GM18508 (cell line): Measurements from ENCODE around the gene ZIK1.

Source experiments
- ATAC-seq: cut with Tn5 transposase; IDR thresholded peaks from one replicate; pipeline ENCODE4 v1.9.1; 2021; ENCODE audit warnings: moderate number of reproducible peaks; ENCODE audit not compliant: insufficient read depth, unreplicated experiment

ZIK1 gene

DNA sequence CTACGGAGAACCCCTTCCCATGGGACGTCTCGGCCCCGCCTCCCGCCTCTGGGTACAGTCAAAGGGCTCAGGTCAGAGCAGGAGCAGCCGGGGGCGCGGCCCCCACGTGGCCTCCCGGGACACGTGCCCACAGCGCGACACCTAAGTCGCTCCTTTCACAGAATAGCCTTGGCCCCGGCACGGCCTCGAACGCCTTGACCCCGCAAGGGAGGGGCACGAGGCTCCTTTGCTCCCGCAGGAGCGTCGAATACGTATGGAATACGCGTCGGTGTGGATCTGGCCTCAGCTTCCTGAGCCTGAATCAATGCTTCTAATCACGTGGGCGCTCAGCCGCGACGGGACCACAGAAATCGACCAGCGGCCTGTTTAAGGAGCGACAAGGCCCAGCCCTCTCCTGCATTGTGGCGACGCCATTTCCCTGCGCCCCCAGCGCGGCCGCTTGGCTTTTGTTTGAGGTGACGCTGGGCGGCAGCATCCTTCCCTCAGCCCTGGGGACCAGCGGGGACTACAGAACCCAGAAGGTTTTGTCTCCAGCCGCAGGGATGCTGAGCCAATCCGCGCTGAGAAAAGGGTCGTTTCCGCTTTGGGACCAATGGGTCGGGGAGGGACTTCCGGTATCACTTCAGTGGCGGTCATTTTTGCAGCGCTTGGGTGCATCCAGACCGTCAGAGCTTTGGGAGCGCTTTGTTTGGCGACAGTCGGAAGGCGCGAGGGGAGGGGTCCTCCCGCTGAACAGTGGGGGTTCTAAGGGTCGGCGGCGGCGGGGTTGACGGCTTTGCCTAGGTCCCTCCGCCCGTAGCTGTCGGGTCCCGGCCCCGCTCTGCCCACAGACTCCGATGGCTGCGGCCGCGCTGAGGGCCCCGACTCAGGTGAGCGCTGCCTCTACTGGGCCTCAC, at the start of gene ZIK1:
ZIK1 (plus strand) TSS at position 625 of the 896 bp plus-strand sequence; CDS start at position 837, 212 bp downstream.
- ATAC-seq = peak; percentile 68

DNA sequence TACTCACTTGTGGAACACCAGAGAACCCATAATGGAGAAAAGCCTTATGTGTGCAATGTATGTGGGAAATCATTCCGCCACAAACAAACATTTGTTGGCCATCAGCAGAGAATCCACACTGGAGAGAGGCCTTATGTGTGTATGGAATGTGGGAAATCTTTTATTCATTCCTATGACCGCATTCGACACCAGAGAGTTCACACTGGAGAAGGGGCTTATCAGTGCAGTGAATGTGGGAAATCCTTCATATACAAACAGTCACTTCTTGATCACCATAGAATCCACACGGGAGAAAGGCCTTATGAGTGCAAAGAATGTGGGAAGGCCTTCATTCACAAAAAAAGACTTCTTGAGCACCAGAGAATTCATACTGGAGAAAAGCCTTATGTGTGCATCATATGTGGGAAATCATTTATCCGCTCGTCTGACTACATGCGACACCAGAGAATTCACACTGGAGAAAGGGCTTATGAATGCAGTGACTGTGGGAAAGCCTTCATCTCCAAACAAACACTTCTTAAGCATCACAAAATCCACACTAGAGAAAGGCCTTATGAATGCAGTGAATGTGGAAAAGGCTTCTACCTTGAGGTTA, 45.9 kb upstream of the ZIK1 start:
- no peak for ATAC-seq

DNA sequence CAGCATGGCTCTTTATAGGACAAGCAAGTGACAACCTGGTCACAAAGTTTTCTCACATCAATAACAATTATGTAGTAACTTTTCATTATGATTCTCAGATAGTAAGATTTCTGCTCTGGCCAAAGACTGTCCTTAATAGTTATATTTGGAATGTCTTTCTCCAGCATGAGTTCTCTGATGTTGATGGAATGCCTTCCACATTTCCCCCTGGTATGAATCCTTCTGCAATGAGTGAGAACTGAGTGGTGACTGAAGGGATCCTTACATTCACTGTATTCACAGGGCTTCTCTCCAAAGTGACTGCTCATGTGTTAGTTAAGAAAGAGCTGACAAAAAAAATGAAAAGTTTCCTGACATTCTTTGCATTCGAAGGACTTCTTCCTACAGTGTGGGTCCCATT, 37.4 kb upstream of the ZIK1 start:
- no peak for ATAC-seq

GRCh38 chr19:57552432-57552831, 31.5 kb upstream of the ZIK1 start:
- no peak for ATAC-seq

DNA sequence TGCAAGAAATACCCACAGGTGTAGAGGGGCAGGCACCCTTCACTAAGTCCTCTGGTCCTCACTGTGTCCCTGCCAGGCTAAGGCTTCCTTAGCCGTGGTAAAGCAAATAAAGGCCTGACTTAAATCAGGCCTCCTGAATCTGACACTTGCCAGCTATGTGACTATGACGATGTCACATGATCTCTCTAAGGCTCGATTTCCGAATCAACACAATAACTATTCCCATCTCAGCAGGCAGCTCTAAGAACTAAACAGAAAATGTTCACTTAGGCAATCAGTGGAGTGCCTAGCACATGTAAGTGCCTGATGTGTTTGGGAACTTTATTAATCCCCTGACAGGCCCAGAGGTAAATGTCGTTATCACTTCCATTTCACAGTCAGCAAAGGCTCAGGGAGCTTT, 26.3 kb upstream of the ZIK1 start:
- ATAC-seq = no peak

GRCh38 chr19:57558525-57558924, 25.4 kb upstream of the ZIK1 start:
- ATAC-seq = no peak

DNA sequence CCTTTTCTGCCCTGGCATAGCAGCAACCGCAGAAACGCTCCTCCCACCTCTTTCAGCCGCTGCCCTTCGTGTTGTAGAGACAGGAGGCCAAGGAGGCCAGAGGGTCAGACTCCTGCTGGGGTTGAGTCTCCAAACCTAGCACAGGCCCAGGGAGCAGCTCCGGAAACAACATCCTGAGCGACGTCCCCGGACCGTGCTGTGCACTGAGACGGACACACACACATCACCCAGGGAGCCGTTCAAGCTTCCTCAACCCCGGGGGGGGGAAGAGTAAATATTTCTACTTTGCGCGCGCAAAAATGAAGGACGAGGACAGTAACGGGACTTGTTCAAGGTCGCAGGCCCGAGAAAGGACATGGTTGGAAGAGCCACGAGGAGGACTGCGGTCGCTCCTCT, 24.9 kb upstream of the ZIK1 start:
- no peak for ATAC-seq

DNA sequence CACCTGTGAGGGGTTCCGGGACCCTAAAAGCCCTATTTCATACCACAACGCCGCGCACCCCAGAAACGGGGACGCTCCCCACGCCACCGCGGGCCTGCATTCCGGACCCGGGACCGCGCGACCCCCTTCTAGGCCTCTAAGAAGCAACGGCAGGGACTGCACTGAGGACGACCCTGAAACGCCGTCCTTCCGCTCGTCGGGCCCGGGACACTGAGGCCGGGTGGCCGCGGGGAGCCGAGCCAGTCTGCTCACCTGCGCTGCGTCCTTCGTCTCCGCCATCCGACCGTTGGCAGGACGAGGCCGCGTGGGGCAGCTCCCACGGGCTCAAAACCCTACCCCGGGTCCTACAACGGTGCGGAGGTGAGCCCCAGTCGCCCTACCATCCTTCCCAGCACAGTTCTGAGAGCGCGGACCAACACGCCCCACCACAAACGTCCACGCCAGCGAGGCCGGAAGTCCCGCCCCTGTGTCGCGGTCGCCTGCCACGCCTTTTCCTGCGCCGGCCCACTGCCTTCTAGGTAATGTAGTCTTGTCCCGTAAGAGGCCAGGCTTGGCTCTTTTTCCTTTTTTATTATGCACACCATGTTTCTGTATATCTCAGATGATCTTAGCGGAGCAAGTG, 24.4 kb upstream of the ZIK1 start, which contains the start of gene ZNF550:
ZNF550 (minus strand) TSS at position 460 of the 622 bp plus-strand sequence; CDS start at position 279, 181 bp downstream.
- no peak for ATAC-seq

DNA sequence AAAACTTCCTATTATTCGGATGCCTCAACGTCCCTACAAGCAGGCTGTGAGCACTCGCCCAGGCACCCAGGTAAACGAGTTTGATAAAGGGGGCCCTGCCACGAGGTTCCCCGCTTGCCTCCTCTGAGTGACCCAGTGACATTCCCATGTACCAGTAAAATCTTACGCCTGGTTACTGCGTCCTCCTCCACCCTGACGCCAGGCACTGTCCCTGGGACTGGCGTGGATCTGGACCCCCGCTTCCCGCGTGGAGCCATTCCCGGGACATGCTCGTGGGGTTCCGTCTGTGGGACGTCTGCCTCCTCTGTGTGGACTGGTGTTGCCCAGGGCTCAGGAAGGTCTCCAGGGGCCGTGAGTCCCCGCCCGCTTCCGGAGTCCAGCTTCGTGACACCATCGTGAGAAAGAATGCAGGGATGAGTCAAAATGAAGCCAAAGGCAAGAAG, 23.9 kb upstream of the ZIK1 start:
- ATAC-seq = no peak

GRCh38 chr19:57563547-57563946, 20.4 kb upstream of the ZIK1 start:
- no peak for ATAC-seq

DNA sequence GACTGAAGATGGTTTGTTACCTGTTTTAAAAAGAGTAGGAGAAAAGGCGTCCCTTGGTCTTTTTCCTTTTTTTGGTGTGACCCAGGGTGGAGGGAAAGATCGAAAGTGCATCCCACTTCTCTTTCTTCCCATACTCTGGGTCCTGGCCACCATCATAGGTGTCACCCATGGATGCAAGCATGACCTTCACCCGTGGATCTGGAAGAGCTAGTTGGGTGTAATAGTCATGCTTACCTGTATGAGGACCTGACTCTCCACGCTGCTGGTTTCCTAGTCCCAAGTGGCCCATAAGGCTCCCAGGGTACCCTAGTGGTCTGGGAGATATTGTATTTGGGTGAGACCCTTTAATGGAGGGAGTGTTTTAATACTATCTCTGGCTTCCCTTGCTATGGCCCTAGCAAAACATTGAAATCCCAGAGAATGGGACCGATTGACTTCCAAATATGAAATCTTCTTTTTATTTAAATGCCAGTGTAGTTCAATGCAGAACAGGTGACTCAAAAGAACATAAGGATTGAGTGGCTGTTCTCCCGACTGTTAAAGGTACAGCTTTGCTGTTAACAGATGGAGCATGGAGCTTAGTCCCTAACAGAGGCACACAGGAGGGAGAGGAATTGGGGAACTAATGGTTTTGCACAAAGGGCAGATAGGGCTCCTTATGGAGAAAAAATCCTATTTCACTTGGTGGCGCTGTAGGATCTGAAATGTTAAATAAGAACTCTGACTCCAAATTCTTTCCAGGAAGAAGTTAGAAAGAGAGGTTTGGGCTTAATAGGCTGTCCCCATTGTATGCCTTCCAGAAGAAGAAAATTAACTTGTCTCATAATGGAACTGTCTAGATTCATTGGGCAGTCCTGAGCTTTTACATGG, 17.3 kb upstream of the ZIK1 start:
- ATAC-seq = no peak

DNA sequence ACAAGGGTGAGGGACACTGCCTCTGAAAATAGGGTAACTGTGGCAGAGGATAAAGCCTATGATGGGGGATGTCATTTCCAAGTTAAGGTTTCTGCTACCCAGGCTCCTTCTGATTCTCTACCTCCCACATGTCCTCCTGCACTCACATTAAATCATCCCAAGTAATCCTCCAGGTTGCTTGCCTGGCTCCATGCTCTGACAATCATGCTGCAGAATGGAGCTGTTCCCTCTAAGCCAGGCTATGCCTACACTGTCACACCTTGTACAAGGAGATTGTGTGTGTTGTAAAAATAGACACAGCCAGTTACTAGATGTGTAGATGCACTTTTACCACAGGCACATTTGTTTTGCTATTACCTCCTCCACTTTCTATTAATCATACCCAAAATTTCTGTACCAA, 13.2 kb upstream of the ZIK1 start:
- ATAC-seq = no peak

GRCh38 chr19:57572415-57572947, 11.5 kb upstream of the ZIK1 start:
- ATAC-seq = no peak

GRCh38 chr19:57576661-57577060, 7.3 kb upstream of the ZIK1 start:
- ATAC-seq = no peak

DNA sequence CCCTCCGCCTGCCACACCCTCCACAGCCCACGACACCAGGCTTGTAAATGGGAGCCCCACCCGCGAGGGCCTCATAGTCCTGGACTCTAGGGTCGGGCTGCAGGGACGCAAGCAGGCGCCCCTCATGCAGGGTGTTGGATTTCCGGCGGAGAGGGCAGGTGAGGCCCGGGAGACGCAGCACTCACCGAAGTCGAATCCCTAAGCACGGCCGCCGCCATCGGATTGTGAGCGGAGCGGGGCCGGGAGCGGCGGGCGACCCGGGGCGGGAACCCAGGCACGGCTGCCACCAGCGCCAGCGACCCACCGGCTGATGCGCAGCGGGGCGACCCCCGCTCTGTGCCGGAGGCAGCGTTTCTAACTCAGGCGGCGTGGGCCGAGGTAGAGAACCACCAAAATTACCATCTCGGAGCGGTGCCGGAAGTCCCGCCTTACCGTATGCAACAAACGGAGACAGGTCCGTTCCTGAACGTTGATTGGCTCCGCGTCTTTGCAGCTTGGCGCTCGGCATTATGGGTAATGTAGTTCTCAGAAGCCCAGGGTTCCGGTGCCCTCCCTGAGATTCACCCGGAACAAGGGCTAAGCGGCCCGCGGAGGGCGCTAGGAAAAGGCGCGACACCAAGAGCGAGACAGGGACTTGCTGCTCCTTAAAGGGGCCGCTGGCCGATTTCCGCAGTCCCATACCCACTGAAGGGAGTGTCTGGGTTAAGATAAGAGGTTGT, 5.3 kb upstream of the ZIK1 start, which contains the start of gene ZNF416:
ZNF416 (minus strand) TSS at position 425 of the 719 bp plus-strand sequence; CDS start at position 218, 207 bp downstream.
- ATAC-seq = peak; percentile 94

GRCh38 chr19:57583104-57583520, 833 bp upstream of the ZIK1 start:
- ATAC-seq = no peak

- no peak for ATAC-seq
Measured at GRCh38 chr19:57587529-57587928, 3.6 kb downstream of the ZIK1 start.

- no peak for ATAC-seq
Measured at GRCh38 chr19:57599377-57599760, 15.4 kb downstream of the ZIK1 start.

DNA sequence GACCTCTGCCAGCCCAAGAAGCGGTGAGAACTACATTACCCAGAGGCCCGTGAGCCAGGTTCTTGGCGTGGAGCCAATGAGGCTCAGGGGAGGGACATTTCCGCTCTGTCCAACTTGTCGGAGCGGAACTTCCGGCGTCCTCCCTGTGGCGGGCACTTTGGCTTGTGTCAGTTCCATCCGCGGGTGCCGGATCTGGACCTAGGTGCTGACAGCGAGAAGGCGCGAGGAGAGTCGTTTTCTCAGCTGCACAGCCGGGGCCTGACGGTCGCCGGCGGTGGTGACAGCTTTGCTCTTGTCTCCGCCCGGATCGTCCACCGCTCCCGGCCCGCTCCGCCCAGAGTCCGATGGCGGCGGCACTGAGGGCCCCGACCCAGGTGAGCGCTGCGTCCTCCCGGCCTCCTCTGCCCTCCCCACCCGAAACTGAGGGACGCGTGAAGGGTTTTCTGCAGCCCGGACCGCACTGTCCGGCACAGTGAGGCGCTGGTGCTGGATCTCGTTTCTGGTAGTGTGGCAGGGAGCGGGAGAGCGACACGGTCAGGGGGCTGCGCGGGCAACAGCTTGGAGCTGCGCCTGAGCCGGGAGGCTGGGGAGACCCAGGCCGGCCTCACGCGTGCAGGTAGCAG, 15.9 kb downstream of the ZIK1 start, which contains the start of gene ZNF530:
ZNF530 (plus strand) TSS at position 125 of the 623 bp plus-strand sequence. CDS start 4,461 bp downstream, outside the sequence.
- ATAC-seq = peak; percentile 84
